IMR-90 (cell line): ENCODE results near the gene ATF4. TPM values are rescaled to one million over a fixed set of nuclear protein-coding genes. Genes with fewer than 3 reads are reported as not detected.

ENCODE experiments used
- ATAC-seq: fragments of 200-7000 bp; cut with Tn5 transposase; 2 replicates; pipeline ENCODE4 v1.9.1; 2020; ENCODE audit warnings: low read depth, mild to moderate bottlenecking, moderate library complexity
- BruUV-seq: library from RNA; stranded (reverse); fragments of 400-500 nt; replicated peaks from 2 replicates; lab custom pipeline; 2021; lab: Mats Ljungman, UMichigan
- CTCF ChIA-PET: fragments of 300-600 bp; formaldehyde crosslinking; extraction: SDS; loops from one replicate; lab custom pipeline; 2021; ENCODE audit warnings: antibody characterized with exemption; lab: Yijun Ruan, JAX
- POLR2A ChIA-PET: fragments of 300-600 bp; sonication (Branson Sonifier 250); formaldehyde crosslinking; loops from one replicate; lab custom pipeline; 2022; ENCODE audit warnings: antibody characterized with exemption; ENCODE audit not compliant: unreplicated experiment; lab: Charles Lee
- DNase-seq: peaks from one replicate; pipeline ENCODE4 v3.0.0; 2013
- H2AFZ ChIP-seq: replicated peaks from 2 replicates; pipeline ENCODE3; 2013; ENCODE audit warnings: low read length, mild to moderate bottlenecking; ENCODE audit not compliant: poor library complexity
- H2AK5ac ChIP-seq: 2 replicates; pipeline ENCODE4 v1.6.1; 2013; ENCODE audit warnings: low read depth, low read length, inconsistent platforms
- H2AK9ac ChIP-seq: replicated peaks from 2 replicates; pipeline ENCODE3; 2013; ENCODE audit warnings: mild to moderate bottlenecking, low read depth, low read length, moderate library complexity; ENCODE audit not compliant: poor library complexity
- H2BK120ac ChIP-seq: 2 replicates; pipeline ENCODE4 v1.6.1; 2013; ENCODE audit warnings: low read depth, low read length, inconsistent platforms
- H2BK15ac ChIP-seq: 3 replicates; pipeline ENCODE4 v1.6.1; 2013; ENCODE audit warnings: low read depth, low read length, inconsistent platforms
- H2BK20ac ChIP-seq: 2 replicates; pipeline ENCODE4 v1.6.1; 2013; ENCODE audit warnings: low read depth, mild to moderate bottlenecking, inconsistent platforms, low read length, moderate library complexity
- H2BK5ac ChIP-seq: 2 replicates; pipeline ENCODE4 v1.6.1; 2013; ENCODE audit warnings: mild to moderate bottlenecking, low read depth, low read length, inconsistent platforms; ENCODE audit not compliant: poor library complexity, severe bottlenecking
- H3K14ac ChIP-seq: replicated peaks from 2 replicates; pipeline ENCODE4 v1.6.1; 2013; ENCODE audit warnings: low read depth, low read length, inconsistent platforms
- H3K18ac ChIP-seq: 2 replicates; pipeline ENCODE4 v1.6.1; 2013; ENCODE audit warnings: low read depth, low read length, control low read depth
- H3K23ac ChIP-seq: 2 replicates; pipeline ENCODE4 v1.6.1; 2013; ENCODE audit warnings: low read depth, low read length, inconsistent platforms
- H3K27ac ChIP-seq: 2 replicates; pipeline ENCODE4 v1.5.1; 2013; ENCODE audit warnings: mild to moderate bottlenecking, control low read depth, low read length; ENCODE audit not compliant: insufficient read depth
- H3K27me3 ChIP-seq: 2 replicates; pipeline ENCODE4 v1.6.1; 2013; ENCODE audit warnings: low read length; ENCODE audit not compliant: control insufficient read depth, insufficient read depth
- H3K36me3 ChIP-seq: 2 replicates; pipeline ENCODE4 v1.6.1; 2013; ENCODE audit warnings: low read length, mixed read lengths; ENCODE audit not compliant: control insufficient read depth, insufficient read depth
- H3K4ac ChIP-seq: 2 replicates; pipeline ENCODE4 v1.6.1; 2013; ENCODE audit warnings: low read depth, low read length, inconsistent platforms
- H3K4me1 ChIP-seq: 2 replicates; pipeline ENCODE4 v1.6.1; 2013; ENCODE audit warnings: low read length, mixed read lengths; ENCODE audit not compliant: control insufficient read depth, insufficient read depth
- H3K4me2 ChIP-seq: 2 replicates; pipeline ENCODE4 v1.6.1; 2013; ENCODE audit warnings: low read depth, mild to moderate bottlenecking, control low read depth, low read length, moderate library complexity
- H3K4me3 ChIP-seq: 2 replicates; pipeline ENCODE4 v1.5.1; 2013; ENCODE audit warnings: low read depth, mild to moderate bottlenecking, control low read depth, low read length, moderate library complexity; ENCODE audit not compliant: insufficient read depth
- H3K56ac ChIP-seq: 2 replicates; pipeline ENCODE4 v1.6.1; 2013; ENCODE audit warnings: low read length, inconsistent platforms; ENCODE audit not compliant: insufficient read depth; ENCODE audit errors: extremely low read depth
- H3K79me1 ChIP-seq, 2 experiments: 2 replicates each; pipeline ENCODE4 v1.6.1; 2013; ENCODE audit warnings: low read length in 2 of 2, inconsistent platforms in 1 of 2, low read depth in 1 of 2
- H3K9ac ChIP-seq: 2 replicates; pipeline ENCODE4 v1.6.1; 2013; ENCODE audit warnings: low read depth, low read length, control low read depth
- H3K9me1 ChIP-seq: 2 replicates; pipeline ENCODE4 v1.6.1; 2013; ENCODE audit warnings: low read length, inconsistent platforms; ENCODE audit not compliant: insufficient read depth
- H3K9me3 ChIP-seq: 2 replicates; pipeline ENCODE4 v1.6.1; 2013; ENCODE audit warnings: low read length; ENCODE audit not compliant: control insufficient read depth, insufficient read depth
- H4K20me1 ChIP-seq: 2 replicates; pipeline ENCODE4 v1.6.1; 2013; ENCODE audit warnings: low read length, inconsistent platforms; ENCODE audit not compliant: insufficient read depth
- H4K5ac ChIP-seq: 2 replicates; pipeline ENCODE4 v1.6.1; 2013; ENCODE audit warnings: mild to moderate bottlenecking, low read depth, low read length, control low read depth
- H4K8ac ChIP-seq, 2 experiments: 2 replicates each; pipeline ENCODE4 v1.6.1; 2013; ENCODE audit warnings: low read depth in 2 of 2, low read length in 2 of 2, control low read depth in 1 of 2, inconsistent platforms in 1 of 2
- H4K91ac ChIP-seq: 2 replicates; pipeline ENCODE4 v1.6.1; 2013; ENCODE audit warnings: low read depth, low read length, inconsistent platforms; ENCODE audit not compliant: insufficient read depth
- BHLHE40 ChIP-seq: fragments of 150-350 bp; IDR thresholded peaks from 2 replicates; pipeline ENCODE4 v1.6.1; 2016; ENCODE audit warnings: mild to moderate bottlenecking, low read depth, low read length
- CEBPB ChIP-seq: IDR thresholded peaks from 2 replicates; pipeline ENCODE4 v1.6.1; 2012; ENCODE audit warnings: low read depth, low read length, improper control_type of control experiment
- FOS ChIP-seq: fragments of 150-350 bp; IDR thresholded peaks from 2 replicates; pipeline ENCODE4 v1.6.1; 2016; ENCODE audit warnings: low read depth, low read length
- MAZ ChIP-seq: IDR thresholded peaks from 2 replicates; pipeline ENCODE4 v1.6.1; 2012; ENCODE audit warnings: low read depth, mild to moderate bottlenecking, low read length, improper control_type of control experiment, moderate library complexity, borderline replicate concordance
- NFE2L2 ChIP-seq: fragments of 150-350 bp; IDR thresholded peaks from 2 replicates; pipeline ENCODE4 v1.6.1; 2016; ENCODE audit warnings: low read depth, mild to moderate bottlenecking, low read length
- POLR2A ChIP-seq: IDR thresholded peaks from 2 replicates; pipeline ENCODE4 v1.6.1; 2012; ENCODE audit warnings: mild to moderate bottlenecking, low read depth, low read length
- RCOR1 ChIP-seq: IDR thresholded peaks from 2 replicates; pipeline ENCODE4 v1.6.1; 2012; ENCODE audit warnings: mild to moderate bottlenecking, low read length, improper control_type of control experiment; ENCODE audit not compliant: insufficient replicate concordance
- RFX5 ChIP-seq: IDR thresholded peaks from 2 replicates; pipeline ENCODE4 v1.8.0; 2012; ENCODE audit warnings: low read depth, mild to moderate bottlenecking, low read length, moderate library complexity
- SMC3 ChIP-seq: fragments of 150-350 bp; IDR thresholded peaks from 2 replicates; pipeline ENCODE4 v1.6.1; 2016; ENCODE audit warnings: low read depth, mild to moderate bottlenecking, antibody characterized with exemption, low read length, moderate library complexity
- WGBS, 2 experiments: methylation state at CpG; one replicate each; pipeline versions ENCODE4 v1.1.5 to v1.1.7; 2013; ENCODE audit warnings: missing lambda C conversion rate in 2 of 2; ENCODE audit not compliant: insufficient read length in 1 of 2; ENCODE audit errors: extremely low coverage in 2 of 2; 5-methylcytosine and 5-hydroxymethylcytosine counted together
- dilution Hi-C: fragments of 300-500 bp; cut with HindIII; formaldehyde crosslinking; loops from one replicate; pipeline ENCODE4 v1.14.3; 2018; ENCODE audit warnings: low sequenced_read_pairs; ENCODE audit not compliant: unreplicated experiment
- in situ Hi-C: fragments of 300-500 bp; cut with MboI; formaldehyde crosslinking; loops from 3 replicates; pipeline ENCODE4 v1.14.3; 2019; ENCODE audit warnings: low sequenced_read_pairs, inconsistent platforms, mixed read lengths
- intact Hi-C: fragments of 100-400 bp; cut with micrococcal nuclease; formaldehyde crosslinking; loops from 2 replicates; pipeline ENCODE4 v1.10.0; 2022
- polyA plus RNA-seq, 3 experiments: library from polyadenylated mRNA; depleted of rRNA; stranded (reverse); fragments of >200 nt; gene quantifications; 2 replicates each; pipeline ENCODE4 v1.2.3, GENCODE V29; 2012; ENCODE audit warnings: low replicate concordance in 1 of 3
- total RNA-seq: library from RNA; depleted of rRNA; stranded (reverse); fragments of >200 nt; gene quantifications from 2 replicates; pipeline ENCODE4 v1.2.3, GENCODE V29; 2012
- TF ChIP-seq, protein P1 (sequence below): conservative IDR thresholded peaks from 2 replicates; pipeline ENCODE4 v1.5.1; 2012; ENCODE audit warnings: mild to moderate bottlenecking, low read depth, low read length, improper control_type of control experiment
- TF ChIP-seq, protein P2 (sequence below): fragments of 150-350 bp; IDR thresholded peaks from 2 replicates; pipeline ENCODE4 v1.6.1; 2016; ENCODE audit warnings: low read depth, mild to moderate bottlenecking, low read length, moderate library complexity, borderline replicate concordance

ATF4 gene
- total and polyA plus RNA-seq, 2 of the 4 experiments (the other 2 are of a cell fraction), result 148 to 662 TPM

DNA sequence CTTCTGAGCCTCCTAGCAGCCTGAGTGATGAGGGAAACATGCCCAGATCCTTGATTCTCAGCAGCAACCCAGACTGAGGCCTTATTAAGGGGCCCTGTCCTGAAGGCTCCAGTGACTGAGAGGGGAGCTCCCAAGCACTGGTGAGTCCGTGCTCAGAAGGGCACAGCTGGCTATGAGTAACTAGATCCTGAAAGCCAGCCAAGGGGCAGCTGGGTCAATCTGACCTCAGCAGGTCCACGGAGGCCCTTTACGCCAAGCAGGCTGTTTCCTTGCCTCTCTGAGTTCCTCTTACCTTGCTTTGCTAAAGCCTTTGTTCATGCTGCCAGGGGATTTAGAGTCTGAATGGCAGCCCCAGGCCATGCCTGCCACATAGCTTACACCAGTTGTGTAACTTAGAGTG, 37.6 kb upstream of the ATF4 start:
- ChIA-PET POLR2A (no interaction called here), CTCF (interaction anchor here (0.8 to 1.5 kb wide), 2 partner anchors 11 kb away, joined by 3 to 5 read pairs; no protein-coding TSS in a partner anchor)
- Histone ChIP-seq H3K4me2 (no peak overlapping the region), H3K18ac (no peak overlapping the region), H3K27me3 (peaks cover 10% of the 10 kb centered on the region), H3K23ac (no peak overlapping the region), H3K36me3 (no peaks in the 10 kb centered on the region), H3K9me3 (no peaks in the 10 kb centered on the region), H2BK15ac (no peak overlapping the region), H3K14ac (no peak overlapping the region), H2AFZ (no peak overlapping the region), H3K4me1 (no peaks in the 10 kb centered on the region), H3K27ac (no peak overlapping the region), H2BK120ac (no peak overlapping the region), H4K91ac (no peak overlapping the region), H3K9me1 (no peaks in the 10 kb centered on the region), H4K20me1 (no peaks in the 10 kb centered on the region), H3K79me1 (no peaks in the 10 kb centered on the region), H2BK5ac (no peak overlapping the region), H3K56ac (no peak overlapping the region), H3K4ac (no peak overlapping the region), H4K8ac (no peak overlapping the region), H2AK5ac (no peak overlapping the region), H3K9ac (no peak overlapping the region), H2BK20ac (no peak overlapping the region), H2AK9ac (peak overlapping the region; percentile 42), H4K5ac (no peak overlapping the region), H3K4me3 (no peak overlapping the region)
- dilution Hi-C loops (no loop called here), intact Hi-C loops (no loop called here), in situ Hi-C loops (no loop called here)
- ATAC-seq (peak; percentile 55), DNase-seq (peak; percentile 64)
- no peak for TF ChIP-seq SMC3
- no peak for TF ChIP-seq RCOR1
- TF ChIP-seq BHLHE40, result no peak
- TF ChIP-seq, protein P1, sequence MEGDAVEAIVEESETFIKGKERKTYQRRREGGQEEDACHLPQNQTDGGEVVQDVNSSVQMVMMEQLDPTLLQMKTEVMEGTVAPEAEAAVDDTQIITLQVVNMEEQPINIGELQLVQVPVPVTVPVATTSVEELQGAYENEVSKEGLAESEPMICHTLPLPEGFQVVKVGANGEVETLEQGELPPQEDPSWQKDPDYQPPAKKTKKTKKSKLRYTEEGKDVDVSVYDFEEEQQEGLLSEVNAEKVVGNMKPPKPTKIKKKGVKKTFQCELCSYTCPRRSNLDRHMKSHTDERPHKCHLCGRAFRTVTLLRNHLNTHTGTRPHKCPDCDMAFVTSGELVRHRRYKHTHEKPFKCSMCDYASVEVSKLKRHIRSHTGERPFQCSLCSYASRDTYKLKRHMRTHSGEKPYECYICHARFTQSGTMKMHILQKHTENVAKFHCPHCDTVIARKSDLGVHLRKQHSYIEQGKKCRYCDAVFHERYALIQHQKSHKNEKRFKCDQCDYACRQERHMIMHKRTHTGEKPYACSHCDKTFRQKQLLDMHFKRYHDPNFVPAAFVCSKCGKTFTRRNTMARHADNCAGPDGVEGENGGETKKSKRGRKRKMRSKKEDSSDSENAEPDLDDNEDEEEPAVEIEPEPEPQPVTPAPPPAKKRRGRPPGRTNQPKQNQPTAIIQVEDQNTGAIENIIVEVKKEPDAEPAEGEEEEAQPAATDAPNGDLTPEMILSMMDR, result no peak
- no peak for TF ChIP-seq NFE2L2
- no peak for TF ChIP-seq RFX5
- no peak for TF ChIP-seq MAZ
- no peak for TF ChIP-seq POLR2A
- no peak for TF ChIP-seq CEBPB
- TF ChIP-seq, protein P2, sequence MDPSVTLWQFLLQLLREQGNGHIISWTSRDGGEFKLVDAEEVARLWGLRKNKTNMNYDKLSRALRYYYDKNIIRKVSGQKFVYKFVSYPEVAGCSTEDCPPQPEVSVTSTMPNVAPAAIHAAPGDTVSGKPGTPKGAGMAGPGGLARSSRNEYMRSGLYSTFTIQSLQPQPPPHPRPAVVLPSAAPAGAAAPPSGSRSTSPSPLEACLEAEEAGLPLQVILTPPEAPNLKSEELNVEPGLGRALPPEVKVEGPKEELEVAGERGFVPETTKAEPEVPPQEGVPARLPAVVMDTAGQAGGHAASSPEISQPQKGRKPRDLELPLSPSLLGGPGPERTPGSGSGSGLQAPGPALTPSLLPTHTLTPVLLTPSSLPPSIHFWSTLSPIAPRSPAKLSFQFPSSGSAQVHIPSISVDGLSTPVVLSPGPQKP, result no peak
- no peak for TF ChIP-seq FOS
- WGBS, 2 experiments, result no CpG with 5 or more reads among the region's 3 CpGs
- BruUV-seq, result no TSS peak
